ENCODE data around the gene RYR3.

The RYR3 gene

GRCh38 chr15:33419701-33420100 is 108.9 kb downstream of the RYR3 start:
- TF ChIP-seq CTCF (conservative IDR thresholded peaks at IDR 0.05; ENCODE audit: low read length): no peak
- H3K9me2 ChIP-seq (replicated peaks; ENCODE audit: low read depth, low read length): no peaks in the 10 kb centered on the region
- H3K4me1 ChIP-seq (ENCODE audit: insufficient read depth, low read length, poor library complexity, severe bottlenecking): no peaks in the 10 kb centered on the region
- no peaks in the 10 kb centered on the region for H3K36me3 ChIP-seq (ENCODE audit: insufficient read depth, low read length)
- no peak overlapping the region for H3K4me2 ChIP-seq (ENCODE audit: low read depth, low read length, poor library complexity, severe bottlenecking)
- no peaks in the 10 kb centered on the region for H3K9me3 ChIP-seq (ENCODE audit: insufficient read depth, low read depth, low read length)
- no peaks in the 10 kb centered on the region for H3F3A ChIP-seq (ENCODE audit: low read depth)
- H4K20me1 ChIP-seq (ENCODE audit: insufficient read depth, low read length, poor library complexity, severe bottlenecking): no peaks in the 10 kb centered on the region
- no peaks in the 10 kb centered on the region for H3K27me3 ChIP-seq (ENCODE audit: insufficient read depth, low read length, poor library complexity, severe bottlenecking)
- H2AFZ ChIP-seq (ENCODE audit: low read length): no peak overlapping the region
- H3K4me3 ChIP-seq (ENCODE audit: low read length, poor library complexity, severe bottlenecking): no peak overlapping the region
- no peaks in the 10 kb centered on the region for H3K79me2 ChIP-seq (ENCODE audit: insufficient read depth, low read length)
- no peak overlapping the region for H3K9ac ChIP-seq (ENCODE audit: low read depth, low read length, poor library complexity, severe bottlenecking)

GRCh38 chr15:33424025-33424424 is 113.3 kb downstream of the RYR3 start:
- no peaks in the 10 kb centered on the region for H3K79me2 ChIP-seq (ENCODE audit: insufficient read depth, low read length)
- no peaks in the 10 kb centered on the region for H3K36me3 ChIP-seq (ENCODE audit: insufficient read depth, low read length)
- H3K4me2 ChIP-seq (ENCODE audit: low read depth, low read length, poor library complexity, severe bottlenecking): no peak overlapping the region
- no peak overlapping the region for H3K9ac ChIP-seq (ENCODE audit: low read depth, low read length, poor library complexity, severe bottlenecking)
- no peaks in the 10 kb centered on the region for H4K20me1 ChIP-seq (ENCODE audit: insufficient read depth, low read length, poor library complexity, severe bottlenecking)
- no peak overlapping the region for H3K4me3 ChIP-seq (ENCODE audit: low read length, poor library complexity, severe bottlenecking)
- H3F3A ChIP-seq (ENCODE audit: low read depth): no peaks in the 10 kb centered on the region
- H2AFZ ChIP-seq (ENCODE audit: low read length): no peak overlapping the region
- no peaks in the 10 kb centered on the region for H3K9me2 ChIP-seq (replicated peaks; ENCODE audit: low read depth, low read length)
- TF ChIP-seq EZH2phosphoT487 (IDR thresholded peaks at IDR 0.05; ENCODE audit: borderline replicate concordance) (no peak), CTCF (conservative IDR thresholded peaks at IDR 0.05; ENCODE audit: low read length) (no peak)
- no peaks in the 10 kb centered on the region for H3K4me1 ChIP-seq (ENCODE audit: insufficient read depth, low read length, poor library complexity, severe bottlenecking)
- no peaks in the 10 kb centered on the region for H3K9me3 ChIP-seq (ENCODE audit: insufficient read depth, low read depth, low read length)
- H3K27me3 ChIP-seq (ENCODE audit: insufficient read depth, low read length, poor library complexity, severe bottlenecking): no peaks in the 10 kb centered on the region

GRCh38 chr15:33425142-33425541 is 114.4 kb downstream of the RYR3 start:
- Histone ChIP-seq H3K4me1 (ENCODE audit: insufficient read depth, low read length, poor library complexity, severe bottlenecking) (no peaks in the 10 kb centered on the region), H3K79me2 (ENCODE audit: insufficient read depth, low read length) (no peaks in the 10 kb centered on the region), H3F3A (ENCODE audit: low read depth) (no peaks in the 10 kb centered on the region), H3K4me3 (ENCODE audit: low read length, poor library complexity, severe bottlenecking) (no peak overlapping the region), H3K9me2 (replicated peaks; ENCODE audit: low read depth, low read length) (no peaks in the 10 kb centered on the region), H3K9ac (ENCODE audit: low read depth, low read length, poor library complexity, severe bottlenecking) (no peak overlapping the region), H3K4me2 (ENCODE audit: low read depth, low read length, poor library complexity, severe bottlenecking) (no peak overlapping the region), H2AFZ (ENCODE audit: low read length) (no peak overlapping the region), H3K27me3 (ENCODE audit: insufficient read depth, low read length, poor library complexity, severe bottlenecking) (no peaks in the 10 kb centered on the region), H3K36me3 (ENCODE audit: insufficient read depth, low read length) (no peaks in the 10 kb centered on the region), H3K9me3 (ENCODE audit: insufficient read depth, low read depth, low read length) (no peaks in the 10 kb centered on the region), H4K20me1 (ENCODE audit: insufficient read depth, low read length, poor library complexity, severe bottlenecking) (no peaks in the 10 kb centered on the region)
- no peak for TF ChIP-seq EZH2phosphoT487 (IDR thresholded peaks at IDR 0.05; ENCODE audit: borderline replicate concordance)
- TF ChIP-seq CTCF (conservative IDR thresholded peaks at IDR 0.05; ENCODE audit: low read length): no peak
